Measurements from ENCODE around the gene ZC3H12C.

DNA sequence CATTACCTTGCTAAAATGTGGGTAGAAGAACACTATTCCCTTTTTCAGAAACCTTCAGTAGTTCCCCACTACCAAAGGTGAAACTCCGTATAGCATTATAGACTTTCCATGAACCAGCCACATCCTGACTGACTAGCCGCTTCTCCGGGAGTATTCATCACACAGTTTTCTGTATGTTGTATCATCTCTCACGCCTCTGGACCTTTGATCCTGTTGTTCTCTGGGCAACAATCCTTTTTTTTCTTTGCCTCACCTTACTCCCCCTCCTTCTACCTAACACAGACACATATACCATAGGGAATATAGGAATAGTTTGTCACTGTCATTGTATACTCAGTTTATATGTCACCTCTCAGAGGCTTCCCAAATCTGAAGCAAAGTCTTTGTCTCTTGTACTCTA is 20.8 kb downstream of the ZC3H12C start:
- TF ChIP-seq POLR2A (IDR thresholded peaks at IDR 0.05; ENCODE audit: low read length): no peak
- TF ChIP-seq GATA1 (IDR thresholded peaks at IDR 0.05; ENCODE audit: low read depth, low read length): no peak

Data from erythroblast (primary cell).